HepG2 (cell line): ENCODE results near the gene EEPD1. TPM values are rescaled to one million over a fixed set of nuclear protein-coding genes. Genes with fewer than 3 reads are reported as not detected.
A peak's percentile ranks its signal among the peaks of the same experiment; 100 is the strongest.

Source experiments
- BCL6 ChIP-seq: IDR thresholded peaks from 2 replicates; pipeline ENCODE4 v1.6.1; 2016; ENCODE audit warnings: missing genetic modification reagents, missing compliant biosample characterization
- JARID2 ChIP-seq: sonication (generic); formaldehyde crosslinking; IDR thresholded peaks from 2 replicates; pipeline ENCODE4 v1.8.1; 2023; ENCODE audit warnings: missing genetic modification reagents, inconsistent platforms; ENCODE audit not compliant: insufficient replicate concordance
- KLF12 ChIP-seq: sonication (generic); formaldehyde crosslinking; IDR thresholded peaks from 2 replicates; pipeline ENCODE4 v1.4.0; 2020; ENCODE audit warnings: missing genetic modification reagents, borderline replicate concordance
- MZF1 ChIP-seq: sonication (generic); formaldehyde crosslinking; IDR thresholded peaks from 2 replicates; pipeline ENCODE4 v1.8.1; 2023; ENCODE audit warnings: mild to moderate bottlenecking, missing genetic modification reagents, borderline replicate concordance
- NFRKB ChIP-seq: fragments of 450-650 bp; IDR thresholded peaks from 2 replicates; pipeline ENCODE4 v1.6.1; 2017
- NR2C2 ChIP-seq: sonication (generic); formaldehyde crosslinking; IDR thresholded peaks from 2 replicates; pipeline ENCODE4 v1.4.0; 2020; ENCODE audit warnings: missing genetic modification reagents, mild to moderate bottlenecking, moderate library complexity, borderline replicate concordance
- ONECUT2 ChIP-seq: sonication (generic); formaldehyde crosslinking; IDR thresholded peaks from 2 replicates; pipeline ENCODE4 v1.4.0; 2020; ENCODE audit warnings: missing genetic modification reagents
- SUZ12 ChIP-seq: fragments of 150-350 bp; IDR thresholded peaks from 2 replicates; pipeline ENCODE4 v1.6.1; 2014; ENCODE audit warnings: low read depth, low read length
- WIZ ChIP-seq: sonication (generic); formaldehyde crosslinking; IDR thresholded peaks from 2 replicates; pipeline ENCODE4 v1.5.1; 2020; ENCODE audit warnings: mild to moderate bottlenecking, missing genetic modification reagents
- ZBTB42 ChIP-seq: sonication (generic); formaldehyde crosslinking; IDR thresholded peaks from 2 replicates; pipeline ENCODE4 v1.5.0; 2020; ENCODE audit warnings: mild to moderate bottlenecking, missing genetic modification reagents
- ZFP82 ChIP-seq: sonication (generic); formaldehyde crosslinking; IDR thresholded peaks from 2 replicates; pipeline ENCODE4 v1.5.1; 2020; ENCODE audit warnings: mild to moderate bottlenecking, missing genetic modification reagents, borderline replicate concordance
- ZNF142 ChIP-seq: sonication (generic); formaldehyde crosslinking; IDR thresholded peaks from 2 replicates; pipeline ENCODE4 v1.4.0; 2020; ENCODE audit warnings: missing genetic modification reagents
- ZNF253 ChIP-seq: sonication (generic); formaldehyde crosslinking; IDR thresholded peaks from 2 replicates; pipeline ENCODE4 v1.8.0; 2022; ENCODE audit warnings: mild to moderate bottlenecking, missing genetic modification reagents, borderline replicate concordance
- ZNF646 ChIP-seq: sonication (generic); formaldehyde crosslinking; IDR thresholded peaks from 2 replicates; pipeline ENCODE4 v1.9.0; 2021; ENCODE audit warnings: mild to moderate bottlenecking, missing genetic modification reagents
- ZNF7 ChIP-seq: IDR thresholded peaks from 2 replicates; pipeline ENCODE4 v1.6.1; 2016; ENCODE audit warnings: missing biosample characterization, missing genetic modification reagents
- polyA plus RNA-seq, 8 experiments: library from polyadenylated mRNA; depleted of rRNA in 3 of 8; stranded (reverse) in 7 of 8; unstranded in 1 of 8; fragments of >200 nt; fragmentation: Illumina TruSeq in 4 of 8; extraction: Trizol in 4 of 8; gene quantifications; 2 replicates each; pipeline versions ENCODE4 v1.2.1 to v1.2.3, GENCODE V29; 2011 to 2016; ENCODE audit warnings: low read depth in 4 of 8, missing spikeins in 1 of 8, mixed read lengths in 1 of 8; ENCODE audit not compliant: insufficient read depth in 1 of 8
- total RNA-seq, 5 experiments: library from RNA; depleted of rRNA; stranded (reverse); fragments of >200 nt; fragmentation: Illumina TruSeq; extraction: Trizol; gene quantifications; 2 replicates each; pipeline ENCODE4 v1.2.3, GENCODE V29; 2016; ENCODE audit warnings: low read depth in 1 of 5
- TF ChIP-seq, protein P1 (sequence below): sonication (generic); formaldehyde crosslinking; IDR thresholded peaks from 2 replicates; pipeline ENCODE4 v1.8.1; 2022; ENCODE audit warnings: mild to moderate bottlenecking, missing genetic modification reagents

EEPD1 gene
- total and polyA plus RNA-seq, 2 of the 13 experiments (the other 11 are each of a cell fraction or from before 2014, with no cell fraction given): 10.1 to 16.4 TPM

- TF ChIP-seq ZNF142 (CRISPR knock-in tag) (peak; percentile 4; the same call in 1 of the 2 replicates), ZBTB42 (CRISPR knock-in tag) (no peak), NFRKB (no peak), ZNF253 (CRISPR knock-in tag) (no peak), JARID2 (CRISPR knock-in tag) (no peak), MZF1 (CRISPR knock-in tag) (no peak), WIZ (CRISPR knock-in tag) (peak; percentile 67; the same call in 1 of the 2 replicates), ZNF7 (CRISPR knock-in tag) (no peak), SUZ12 (no peak), ZNF646 (CRISPR knock-in tag) (no peak), NR2C2 (no peak; the same call in 1 of the 2 replicates), ONECUT2 (CRISPR knock-in tag) (no peak), BCL6 (CRISPR knock-in tag) (peak; percentile 6; the same call in 1 of the 2 replicates), ZFP82 (CRISPR knock-in tag) (peak; percentile 62; the same call in 1 of the 2 replicates), KLF12 (CRISPR knock-in tag) (no peak)
- TF ChIP-seq, protein P1, sequence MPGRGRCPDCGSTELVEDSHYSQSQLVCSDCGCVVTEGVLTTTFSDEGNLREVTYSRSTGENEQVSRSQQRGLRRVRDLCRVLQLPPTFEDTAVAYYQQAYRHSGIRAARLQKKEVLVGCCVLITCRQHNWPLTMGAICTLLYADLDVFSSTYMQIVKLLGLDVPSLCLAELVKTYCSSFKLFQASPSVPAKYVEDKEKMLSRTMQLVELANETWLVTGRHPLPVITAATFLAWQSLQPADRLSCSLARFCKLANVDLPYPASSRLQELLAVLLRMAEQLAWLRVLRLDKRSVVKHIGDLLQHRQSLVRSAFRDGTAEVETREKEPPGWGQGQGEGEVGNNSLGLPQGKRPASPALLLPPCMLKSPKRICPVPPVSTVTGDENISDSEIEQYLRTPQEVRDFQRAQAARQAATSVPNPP (CRISPR knock-in tag): no peak
Measured at GRCh38 chr7:36152756-36153570, at the start of gene EEPD1 (continued).
